Caki2 (cell line): ENCODE measurements around the gene MIOS. TPM values are rescaled to one million over a fixed set of nuclear protein-coding genes. Genes with fewer than 3 reads are reported as not detected.

Experiments used
- DNase-seq: peaks from one replicate; pipeline ENCODE4 v3.0.0-alpha.2; 2015; ENCODE audit warnings: low read depth
- in situ Hi-C: cut with HindIII; loops from 2 replicates; pipeline ENCODE4 v1.10.0; 2016; ENCODE audit warnings: low sequenced_read_pairs, low pct_unique_long_range_greater_than_20kb, mixed read lengths
- total RNA-seq: library from RNA; depleted of rRNA; stranded (reverse); fragments of >200 nt; shearing (Covaris generic); gene quantifications from 2 replicates; pipeline ENCODE4 v1.2.3, GENCODE V29; 2014; ENCODE audit warnings: low replicate concordance

Gene MIOS
- total RNA-seq, 1 experiment from 2014 or later = 41.0 TPM

- no peak for DNase-seq
- in situ Hi-C loops = loop anchor here (10.0 kb wide), 1 partner anchor 275 kb away; no protein-coding TSS in a partner anchor
Observed at GRCh38 chr7:7569615-7570014, 2.9 kb downstream of the MIOS start.

- in situ Hi-C loops = no loop called here
- DNase-seq = no peak
Observed at GRCh38 chr7:7570584-7570983, 3.9 kb downstream of the MIOS start.

GRCh38 chr7:7573701-7574100, 7.0 kb downstream of the MIOS start:
- in situ Hi-C loops = no loop called here
- no peak for DNase-seq

GRCh38 chr7:7576344-7576743, 9.7 kb downstream of the MIOS start:
- in situ Hi-C loops = no loop called here
- no peak for DNase-seq

GRCh38 chr7:7577888-7578287, 11.2 kb downstream of the MIOS start:
- DNase-seq = no peak
- in situ Hi-C loops = no loop called here

- DNase-seq = no peak
- in situ Hi-C loops = no loop called here
Observed at GRCh38 chr7:7579638-7580037, 13.0 kb downstream of the MIOS start.

- DNase-seq = no peak
- in situ Hi-C loops = no loop called here
Observed at GRCh38 chr7:7581531-7582179, 15.0 kb downstream of the MIOS start.

GRCh38 chr7:7582596-7582995, 15.9 kb downstream of the MIOS start:
- DNase-seq = no peak
- in situ Hi-C loops = no loop called here

- DNase-seq = no peak
- in situ Hi-C loops = no loop called here
Observed at GRCh38 chr7:7583731-7584130, 17.0 kb downstream of the MIOS start.

- in situ Hi-C loops = no loop called here
- DNase-seq = no peak
Observed at GRCh38 chr7:7584653-7585052, 18.0 kb downstream of the MIOS start.

GRCh38 chr7:7585241-7585928, 18.7 kb downstream of the MIOS start:
- in situ Hi-C loops = no loop called here
- no peak for DNase-seq

- in situ Hi-C loops = no loop called here
- DNase-seq = peak; percentile 6
Observed at GRCh38 chr7:7595451-7595850, 28.8 kb downstream of the MIOS start.

GRCh38 chr7:7596176-7596575, 29.5 kb downstream of the MIOS start:
- no peak for DNase-seq
- in situ Hi-C loops = no loop called here

GRCh38 chr7:7607010-7607409, 40.3 kb downstream of the MIOS start:
- peak; percentile 2 for DNase-seq
- in situ Hi-C loops = no loop called here

- DNase-seq = no peak
- in situ Hi-C loops = no loop called here
Observed at GRCh38 chr7:7609330-7609729, 42.6 kb downstream of the MIOS start.

- in situ Hi-C loops = no loop called here
- DNase-seq = no peak
Observed at GRCh38 chr7:7612519-7612918, 45.8 kb downstream of the MIOS start.

- DNase-seq = no peak
- in situ Hi-C loops = no loop called here
Observed at GRCh38 chr7:7613210-7613609, 46.5 kb downstream of the MIOS start.

GRCh38 chr7:7614018-7614741, 47.5 kb downstream of the MIOS start:
- no peak for DNase-seq
- in situ Hi-C loops = no loop called here

- no peak for DNase-seq
Observed at GRCh38 chr7:7617550-7617949, 50.9 kb downstream of the MIOS start.

More at GRCh38 chr7:7617550-7617949, 50.9 kb downstream of the MIOS start:
- in situ Hi-C loops = no loop called here
